B cell (primary cell): ENCODE results near the gene NAB1. TPM values are rescaled to one million over a fixed set of nuclear protein-coding genes. Genes with fewer than 3 reads are reported as not detected.

Experiments used
- ATAC-seq: fragments of 200-7000 bp; cut with Tn5 transposase; one replicate; pipeline ENCODE4 v1.10.0; 2021; ENCODE audit warnings: low read depth, mild to moderate bottlenecking, moderate number of reproducible peaks, moderate library complexity
- CTCF ChIA-PET: fragments of 350-600 bp; sonication (Branson Sonifier 250); formaldehyde crosslinking; loops from one replicate; lab custom pipeline; 2021; ENCODE audit warnings: antibody characterized with exemption, inconsistent platforms; lab: Charles Lee
- POLR2A ChIA-PET: fragments of 350-600 bp; sonication (Branson Sonifier 250); formaldehyde crosslinking; loops from one replicate; lab custom pipeline; 2021; ENCODE audit warnings: antibody characterized with exemption; lab: Charles Lee
- DNase-seq: peaks from one replicate; pipeline ENCODE4 v3.0.0; 2013
- H2AFZ ChIP-seq: 2 replicates; pipeline ENCODE4 v1.6.1; 2012; ENCODE audit warnings: mild to moderate bottlenecking, low read depth, low read length; ENCODE audit not compliant: insufficient read depth, poor library complexity, severe bottlenecking
- H3K27ac ChIP-seq, 2 donors: 1 replicate in 1 of 2; 2 replicates in 1 of 2; pipeline ENCODE4 v1.5.1; 2012 to 2013; ENCODE audit warnings: low read length in 2 of 2, mild to moderate bottlenecking in 2 of 2, moderate library complexity in 1 of 2
- H3K27me3 ChIP-seq, 4 experiments: fragments of 200-600 bp in 1 of 4; sonication (generic) in 1 of 4; replicated peaks in 1 of 4; 1 replicate in 2 of 4; 2 replicates in 2 of 4; pipeline versions ENCODE4 v1.6.1 to v1.7.0; 2013 to 2016; ENCODE audit warnings: low read length in 3 of 4, mild to moderate bottlenecking in 2 of 4, mixed read lengths in 1 of 4, moderate library complexity in 1 of 4; ENCODE audit not compliant: insufficient read depth in 4 of 4, control insufficient read depth in 3 of 4; ENCODE audit errors: control extremely low read depth in 1 of 4
- H3K36me3 ChIP-seq, 2 experiments: replicated peaks in 1 of 2; 1 replicate in 1 of 2; 2 replicates in 1 of 2; pipeline versions ENCODE4 v1.6.1 to v1.7.1; 2013; ENCODE audit warnings: low read length in 1 of 2; ENCODE audit not compliant: insufficient read depth in 2 of 2, control insufficient read depth in 1 of 2; ENCODE audit errors: control extremely low read depth in 1 of 2, extremely low read depth in 1 of 2
- H3K4me1 ChIP-seq, 2 donors: fragments of 200-600 bp in 1 of 2; sonication (generic) in 1 of 2; 1 replicate in 1 of 2; 2 replicates in 1 of 2; pipeline versions ENCODE4 v1.5.1 to v1.6.1; 2013 to 2017; ENCODE audit warnings: low read length in 2 of 2; ENCODE audit not compliant: control insufficient read depth in 2 of 2, insufficient read depth in 2 of 2
- H3K4me2 ChIP-seq: replicated peaks from 2 replicates; pipeline ENCODE3; 2012; ENCODE audit warnings: mild to moderate bottlenecking, low read depth, low read length; ENCODE audit not compliant: poor library complexity, severe bottlenecking
- H3K4me3 ChIP-seq, 5 experiments: fragments of 200-600 bp in 1 of 5; sonication (generic) in 1 of 5; 1 replicate in 3 of 5; 2 replicates in 2 of 5; pipeline versions ENCODE4 v1.5.1 to v1.7.0; 2011 to 2016; ENCODE audit warnings: low read length in 4 of 5, mild to moderate bottlenecking in 4 of 5, low read depth in 2 of 5, control low read depth in 1 of 5, moderate library complexity in 1 of 5; ENCODE audit not compliant: insufficient read depth in 1 of 5; ENCODE audit errors: control extremely low read depth in 1 of 5, extremely low read depth in 1 of 5
- H3K79me2 ChIP-seq: fragments of 200-600 bp; sonication (generic); one replicate; pipeline ENCODE4 v1.6.0; 2016; ENCODE audit warnings: low read length; ENCODE audit not compliant: control insufficient read depth, insufficient read depth
- H3K9ac ChIP-seq: fragments of 200-600 bp; sonication (generic); 2 replicates; pipeline ENCODE4 v1.6.1; 2017; ENCODE audit warnings: mild to moderate bottlenecking, low read length, moderate library complexity
- H3K9me3 ChIP-seq, 3 donors: one replicate each; pipeline versions ENCODE4 v1.6.1 to v1.7.1; 2013; ENCODE audit warnings: low read length in 2 of 3; ENCODE audit not compliant: control insufficient read depth in 2 of 3, insufficient read depth in 1 of 3; ENCODE audit errors: control extremely low read depth in 1 of 3
- H4K20me1 ChIP-seq: 2 replicates; pipeline ENCODE4 v1.6.0; 2012; ENCODE audit warnings: mild to moderate bottlenecking, low read length; ENCODE audit not compliant: insufficient read depth, control insufficient read depth, poor library complexity, severe bottlenecking
- H3K27ac Mint-ChIP-seq: one replicate; pipeline ENCODE4 v1.8.0; 2021; ENCODE audit warnings: mixed read lengths
- H3K27me3 Mint-ChIP-seq: one replicate; pipeline ENCODE4 v1.8.0; 2021; ENCODE audit warnings: mixed read lengths
- H3K4me1 Mint-ChIP-seq: one replicate; pipeline ENCODE4 v1.8.0; 2021; ENCODE audit warnings: mixed read lengths
- H3K4me3 Mint-ChIP-seq: one replicate; pipeline ENCODE4 v1.8.0; 2021; ENCODE audit warnings: mixed read lengths
- H3K9me3 Mint-ChIP-seq: one replicate; pipeline ENCODE4 v1.8.0; 2022; ENCODE audit warnings: mixed read lengths; ENCODE audit not compliant: insufficient read depth
- EZH2 ChIP-seq: IDR thresholded peaks from 2 replicates; pipeline ENCODE4 v1.6.1; 2012; ENCODE audit warnings: borderline replicate concordance, low read depth, mild to moderate bottlenecking, moderate library complexity, low read length; ENCODE audit not compliant: insufficient read depth, poor library complexity, severe bottlenecking
- WGBS: methylation state at CpG from one replicate; pipeline ENCODE4 v1.1.5; 2013; ENCODE audit warnings: missing lambda C conversion rate; ENCODE audit not compliant: insufficient coverage; 5-methylcytosine and 5-hydroxymethylcytosine counted together
- intact Hi-C: fragments of 100-400 bp; cut with micrococcal nuclease; formaldehyde crosslinking; loops from one replicate; pipeline ENCODE4 v1.10.0; 2022
- polyA plus RNA-seq: library from polyadenylated mRNA; depleted of rRNA; stranded (reverse); fragments of >200 nt; gene quantifications from 2 replicates; pipeline ENCODE4 v1.2.3, GENCODE V29; 2012
- total RNA-seq, 2 donors: library from RNA; stranded (reverse); fragments of 120-200 nt in 1 of 2; gene quantifications; 1 replicate in 1 of 2; 2 replicates in 1 of 2; pipeline versions ENCODE4 v1.2.3 to v1.2.4, GENCODE V29; 2013 to 2022
- TF ChIP-seq, protein P1 (sequence below): fragments of 200-600 bp; IDR thresholded peaks from one replicate; pipeline ENCODE4 v1.8.0; 2022; ENCODE audit warnings: antibody characterized with exemption, mild to moderate bottlenecking

NAB1 gene
- total and polyA plus RNA-seq, 2 donors (not counting 1 experiment from before 2014, with no cell fraction given) = 6.3 to 24.9 TPM

DNA sequence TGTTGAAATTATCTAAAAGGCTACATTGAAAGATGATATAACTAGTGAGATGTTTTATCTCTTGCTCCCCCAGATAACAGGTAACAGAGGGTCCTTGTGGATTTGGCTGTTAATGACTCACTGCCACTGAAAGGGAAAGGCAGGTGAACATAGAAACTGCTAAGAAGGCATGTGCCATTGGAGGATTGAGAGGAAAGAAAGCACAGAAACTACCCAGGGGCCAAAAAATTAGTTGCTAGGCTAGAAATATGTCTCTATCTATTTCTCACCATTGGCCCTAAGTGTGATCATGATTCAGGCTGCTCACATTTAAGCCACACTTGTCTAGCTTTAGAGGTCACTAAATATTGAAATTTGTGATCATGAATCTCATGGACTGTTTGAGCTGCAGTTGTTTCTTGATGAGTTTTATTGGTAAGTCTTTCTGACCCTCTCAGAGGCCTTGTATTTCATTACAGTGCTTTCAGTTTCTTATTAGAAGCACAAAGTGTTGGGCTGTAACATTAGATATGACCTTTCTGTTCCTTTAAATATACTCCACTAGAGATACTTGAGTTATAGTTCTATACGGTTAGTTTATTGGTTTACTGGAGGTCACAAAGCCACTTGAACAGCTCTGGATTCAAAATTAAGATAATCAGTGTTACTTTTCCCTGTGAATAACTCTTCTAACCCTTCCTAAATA, 26.2 kb downstream of the NAB1 start:
- POLR2A ChIA-PET = no interaction called here
- Histone ChIP-seq H2AFZ (no peak overlapping the region), H4K20me1 (no peaks in the 10 kb centered on the region), H3K9me3 (no peaks in the 10 kb centered on the region), H3K36me3 (no peaks in the 10 kb centered on the region), H3K4me1 (peaks cover 14 to 18% of the 10 kb centered on the region in 2 donors), H3K27ac (peak overlapping the region in 1 of 2 donors; percentile 6), H3K79me2 (no peaks in the 10 kb centered on the region), H3K27me3 (no peaks in the 10 kb centered on the region), H3K4me2 (no peak overlapping the region), H3K9ac (no peak overlapping the region), H3K4me3 (no peak overlapping the region)
- Mint-ChIP-seq H3K9me3 (no peaks in the 10 kb centered on the region), H3K27me3 (no peaks in the 10 kb centered on the region), H3K4me3 (peak overlapping the region; percentile 0), H3K4me1 (peaks cover 38% of the 10 kb centered on the region), H3K27ac (peak overlapping the region; percentile 37)
- CTCF ChIA-PET = interaction anchor here (1.3 kb wide), 1 partner anchor 39 kb away, joined by 3 read pairs; no protein-coding TSS in a partner anchor
- TF ChIP-seq, protein P1, sequence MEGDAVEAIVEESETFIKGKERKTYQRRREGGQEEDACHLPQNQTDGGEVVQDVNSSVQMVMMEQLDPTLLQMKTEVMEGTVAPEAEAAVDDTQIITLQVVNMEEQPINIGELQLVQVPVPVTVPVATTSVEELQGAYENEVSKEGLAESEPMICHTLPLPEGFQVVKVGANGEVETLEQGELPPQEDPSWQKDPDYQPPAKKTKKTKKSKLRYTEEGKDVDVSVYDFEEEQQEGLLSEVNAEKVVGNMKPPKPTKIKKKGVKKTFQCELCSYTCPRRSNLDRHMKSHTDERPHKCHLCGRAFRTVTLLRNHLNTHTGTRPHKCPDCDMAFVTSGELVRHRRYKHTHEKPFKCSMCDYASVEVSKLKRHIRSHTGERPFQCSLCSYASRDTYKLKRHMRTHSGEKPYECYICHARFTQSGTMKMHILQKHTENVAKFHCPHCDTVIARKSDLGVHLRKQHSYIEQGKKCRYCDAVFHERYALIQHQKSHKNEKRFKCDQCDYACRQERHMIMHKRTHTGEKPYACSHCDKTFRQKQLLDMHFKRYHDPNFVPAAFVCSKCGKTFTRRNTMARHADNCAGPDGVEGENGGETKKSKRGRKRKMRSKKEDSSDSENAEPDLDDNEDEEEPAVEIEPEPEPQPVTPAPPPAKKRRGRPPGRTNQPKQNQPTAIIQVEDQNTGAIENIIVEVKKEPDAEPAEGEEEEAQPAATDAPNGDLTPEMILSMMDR = no peak
- no peak for TF ChIP-seq EZH2
- DNase-seq (no peak), ATAC-seq (no peak)
- no CpG with 5 or more reads among the region's 1 CpG for WGBS
- intact Hi-C loops = no loop called here

DNA sequence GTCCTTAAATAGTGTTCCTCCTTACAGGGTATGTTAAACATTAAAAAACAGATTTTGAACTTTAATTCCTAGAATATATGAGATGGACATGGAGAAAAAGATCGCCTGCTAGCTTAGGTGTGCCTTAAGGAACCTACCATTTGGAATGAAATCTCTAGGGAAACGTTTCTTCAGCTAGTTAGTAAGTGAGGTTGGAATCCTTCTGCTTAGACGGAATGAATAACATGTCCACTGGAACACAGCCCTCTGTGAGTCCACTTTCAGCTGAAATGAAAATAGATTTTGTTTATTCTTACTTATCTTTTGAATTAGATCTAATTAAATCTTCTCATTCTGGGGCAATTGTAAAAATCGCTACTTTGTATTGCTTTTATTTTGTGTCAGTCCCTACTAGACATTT, 28.4 kb downstream of the NAB1 start:
- TF ChIP-seq EZH2 = no peak
- TF ChIP-seq, protein P1 = no peak
- H3K9me3 Mint-ChIP-seq = no peaks in the 10 kb centered on the region
- Histone ChIP-seq H3K4me3 (no peak overlapping the region), H3K9me3 (no peaks in the 10 kb centered on the region), H3K4me1 (peaks cover 14 to 21% of the 10 kb centered on the region in 2 donors), H2AFZ (no peak overlapping the region), H4K20me1 (no peaks in the 10 kb centered on the region), H3K4me2 (no peak overlapping the region), H3K9ac (no peak overlapping the region), H3K79me2 (no peaks in the 10 kb centered on the region), H3K27ac (no peak overlapping the region), H3K36me3 (no peaks in the 10 kb centered on the region), H3K27me3 (no peaks in the 10 kb centered on the region)
- DNase-seq (no peak), ATAC-seq (no peak)
- intact Hi-C loops = no loop called here
- H3K4me3 Mint-ChIP-seq = no peak overlapping the region
- no peaks in the 10 kb centered on the region for H3K27me3 Mint-ChIP-seq
- WGBS = 90% methylated on average over 2 of the region's 4 CpGs
- H3K4me1 Mint-ChIP-seq = peaks cover 43% of the 10 kb centered on the region
- POLR2A ChIA-PET = no interaction called here
- CTCF ChIA-PET = no interaction called here
- H3K27ac Mint-ChIP-seq = no peak overlapping the region
